Activated CD4-positive, alpha-beta T cell treated with anti-CD3 and anti-CD28 coated beads for 24 hours (primary cell): ENCODE results near the gene STRBP.

Source experiments
- DNase-seq, 2 donors: peaks; one replicate each; pipeline ENCODE4 v3.0.0-alpha.2; 2020; ENCODE audit warnings: low read depth in 2 of 2

Gene STRBP

DNA sequence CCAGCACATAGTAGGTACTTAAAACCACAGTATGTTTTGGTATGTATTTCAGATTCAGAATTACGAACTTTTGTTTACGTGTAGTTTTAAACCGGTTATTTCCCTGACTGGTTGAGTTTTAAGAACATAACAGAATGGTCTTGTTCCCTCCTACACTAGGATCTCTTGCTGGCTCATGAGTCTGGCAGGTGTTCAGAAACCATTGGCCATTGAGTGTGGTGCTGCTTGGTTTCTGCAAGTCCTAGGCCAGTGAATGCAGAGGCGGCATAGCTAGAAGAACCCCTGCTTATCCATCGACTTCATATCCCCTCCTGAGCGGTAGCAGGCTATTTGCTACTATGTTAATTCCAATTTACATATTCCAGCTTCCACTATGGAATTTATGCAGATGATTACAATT, 169.3 kb downstream of the STRBP start:
- no peak for DNase-seq

DNA sequence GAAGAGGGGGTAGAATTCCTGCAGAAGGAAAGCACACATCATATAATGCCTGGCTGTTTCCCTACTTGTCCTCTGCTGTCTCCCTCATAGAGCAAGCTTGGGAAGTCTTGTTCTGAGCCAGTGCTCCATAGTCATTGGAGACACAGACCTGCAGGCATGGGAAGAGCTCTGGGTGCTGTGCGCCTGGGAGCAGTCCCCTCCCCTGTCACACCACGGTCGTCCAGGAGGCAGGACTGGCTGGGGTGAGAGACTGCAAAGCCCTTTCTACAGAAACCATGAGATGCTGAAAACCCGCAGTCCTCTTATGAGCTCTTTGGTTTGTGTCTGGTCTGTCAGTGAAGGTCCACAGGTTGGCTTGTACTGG, 170.3 kb downstream of the STRBP start:
- DNase-seq, result no peak

DNA sequence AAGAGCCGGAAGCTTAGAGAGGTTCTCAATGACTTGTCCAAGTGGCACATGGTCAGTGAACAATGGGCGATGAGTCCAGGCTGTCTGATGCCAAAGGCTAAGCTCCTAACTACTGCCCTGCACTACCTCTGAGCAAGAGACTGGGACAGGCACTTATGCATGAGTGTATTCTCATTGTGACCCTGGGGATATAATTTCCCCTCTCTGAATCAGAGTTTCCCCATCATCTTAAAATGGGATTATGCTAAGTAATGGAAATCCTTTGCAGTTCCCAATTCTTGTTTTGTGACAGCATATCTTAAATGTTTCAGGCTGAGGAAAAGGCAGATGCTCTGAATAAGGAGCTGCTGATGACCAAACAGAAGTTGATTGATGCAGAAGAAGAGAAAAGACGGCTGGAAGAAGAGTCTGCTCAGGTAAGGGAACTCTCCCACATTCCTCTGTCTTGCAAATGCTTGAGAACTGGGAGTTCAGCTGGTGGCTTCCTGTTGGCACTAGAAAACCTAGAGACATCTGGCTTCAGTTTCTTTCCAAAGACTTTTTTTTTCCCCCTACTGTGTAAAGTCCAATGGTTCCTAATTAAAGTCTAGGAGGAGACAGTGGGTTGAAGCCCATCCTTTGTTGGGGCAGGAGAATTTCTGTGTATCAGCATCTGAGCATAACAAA, 170.8 kb downstream of the STRBP start:
- no peak for DNase-seq

DNA sequence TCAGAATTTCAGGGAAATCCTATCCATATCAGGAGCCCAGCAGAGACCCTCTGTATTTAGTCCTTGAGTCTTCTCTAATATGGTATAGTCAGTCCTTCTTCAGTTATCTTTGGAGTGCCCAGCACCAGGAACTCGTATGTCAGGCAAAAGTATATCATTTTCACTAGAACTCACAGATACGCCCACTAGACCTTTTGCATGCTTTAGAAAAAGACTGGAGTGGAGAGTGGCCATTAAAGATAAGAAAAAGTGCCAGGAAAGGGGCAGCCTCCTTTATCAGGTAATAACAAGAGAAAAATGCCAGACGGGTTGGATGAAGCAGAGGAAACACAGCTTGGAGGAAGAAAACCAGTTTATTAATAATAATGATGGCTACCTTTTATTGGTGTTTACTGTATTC, 171.4 kb downstream of the STRBP start:
- DNase-seq, result no peak

DNA sequence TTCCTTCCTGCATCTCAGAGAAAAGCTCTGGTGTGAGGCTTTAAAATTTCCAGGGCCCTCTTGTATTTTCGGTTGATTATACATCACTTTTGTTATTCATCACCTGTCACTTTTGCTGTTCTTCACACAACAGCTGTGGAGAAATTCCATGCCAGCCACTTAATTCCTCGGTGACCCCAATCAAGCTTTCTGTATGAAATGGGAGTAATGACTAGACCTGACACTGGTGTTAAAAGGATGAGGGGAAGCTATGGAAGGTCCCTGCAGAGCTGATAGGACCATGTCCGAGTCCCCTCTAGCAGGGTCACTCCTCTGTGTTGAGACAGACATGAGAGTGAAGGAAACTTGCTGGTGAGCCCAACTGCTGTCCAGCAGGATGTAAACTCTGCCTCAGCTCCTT, 175.2 kb downstream of the STRBP start:
- DNase-seq, result no peak

DNA sequence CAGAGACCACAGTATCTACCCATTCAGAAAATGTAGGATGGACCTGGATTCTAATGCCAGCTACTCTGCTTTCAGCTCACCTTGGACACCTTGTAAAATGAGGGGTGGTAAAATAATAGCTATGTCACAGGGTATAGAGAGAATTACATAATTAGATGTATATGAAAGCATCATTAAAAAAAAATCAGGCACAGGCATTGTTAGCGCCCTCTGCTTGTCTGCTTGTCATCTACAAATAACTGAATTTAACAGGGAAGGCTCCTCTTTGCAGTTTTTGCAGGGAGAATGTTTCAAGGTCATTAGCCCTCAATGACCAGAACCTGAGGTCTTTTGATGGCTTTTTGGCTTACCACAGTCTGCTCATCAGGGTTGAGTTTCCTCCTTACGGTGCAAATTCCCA, 176.9 kb downstream of the STRBP start:
- DNase-seq, result no peak

DNA sequence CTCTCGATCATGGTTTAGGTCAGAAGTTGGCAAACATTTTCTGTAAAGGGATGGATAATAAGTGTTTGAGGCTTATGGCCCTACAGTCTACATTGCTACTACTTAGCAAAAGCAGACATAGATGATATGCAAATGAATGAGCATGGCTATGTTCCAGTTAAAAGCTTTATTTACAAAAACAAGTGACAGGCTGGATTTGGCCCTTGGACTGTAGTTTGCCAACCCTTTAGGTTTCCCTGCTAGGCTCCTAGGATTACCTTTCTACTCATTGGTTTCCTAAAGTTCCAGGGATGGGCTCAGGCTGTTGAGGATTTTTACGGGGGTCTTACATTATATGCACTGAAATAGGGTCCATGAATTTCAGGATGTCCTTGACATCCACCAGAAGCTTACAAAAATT, 177.4 kb downstream of the STRBP start:
- no peak for DNase-seq

DNA sequence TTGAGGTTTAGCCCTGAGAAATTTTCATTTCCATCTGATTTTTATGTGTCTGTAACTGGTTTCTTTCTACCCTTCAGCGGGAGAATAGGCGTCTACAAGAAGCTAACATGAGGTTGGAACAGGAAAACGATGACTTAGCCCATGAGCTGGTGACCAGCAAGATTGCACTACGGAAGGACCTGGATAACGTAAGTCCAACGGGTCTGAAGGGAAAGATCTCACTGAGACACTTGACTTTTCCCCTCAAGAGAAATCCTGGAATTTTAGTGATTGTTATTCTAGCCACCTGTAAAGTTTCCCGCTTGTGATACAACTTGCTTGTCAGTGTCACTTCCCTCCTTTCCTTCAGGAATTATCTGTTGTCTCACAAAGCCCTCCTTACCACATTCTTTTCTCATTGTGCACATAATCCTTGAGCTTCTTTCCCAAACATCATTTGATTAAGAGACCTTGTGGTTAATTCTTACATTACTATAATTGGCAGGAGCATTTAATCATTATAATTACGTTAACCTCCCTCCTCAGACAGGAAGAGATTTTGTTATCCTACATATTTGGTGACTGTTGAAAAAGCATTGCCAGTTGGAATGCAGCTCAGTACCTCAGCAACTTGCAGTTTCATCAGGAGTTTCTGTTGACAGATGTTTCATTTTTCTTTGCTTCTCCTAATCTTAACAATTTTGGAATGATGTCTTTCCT, 178.0 kb downstream of the STRBP start:
- no peak for DNase-seq

DNA sequence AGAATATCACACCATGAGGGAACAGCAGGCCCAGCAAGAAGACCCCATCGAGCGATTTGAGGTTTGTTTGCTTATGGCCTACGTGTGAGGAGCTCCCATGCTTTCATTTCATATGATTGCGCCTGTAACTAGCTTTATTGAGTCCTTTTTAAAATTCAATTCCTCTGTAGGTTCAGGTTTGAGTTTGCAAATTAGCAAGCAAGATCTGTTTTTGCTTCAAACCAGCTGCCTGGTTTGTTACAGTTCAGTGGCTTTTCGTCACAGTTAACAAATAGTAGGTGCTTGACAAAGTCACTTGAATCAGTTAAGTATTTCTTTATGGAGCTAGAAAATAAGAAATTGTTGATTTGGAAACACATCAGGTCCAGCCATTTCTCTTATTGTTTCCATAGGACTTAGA, 178.6 kb downstream of the STRBP start:
- no peak for DNase-seq

DNA sequence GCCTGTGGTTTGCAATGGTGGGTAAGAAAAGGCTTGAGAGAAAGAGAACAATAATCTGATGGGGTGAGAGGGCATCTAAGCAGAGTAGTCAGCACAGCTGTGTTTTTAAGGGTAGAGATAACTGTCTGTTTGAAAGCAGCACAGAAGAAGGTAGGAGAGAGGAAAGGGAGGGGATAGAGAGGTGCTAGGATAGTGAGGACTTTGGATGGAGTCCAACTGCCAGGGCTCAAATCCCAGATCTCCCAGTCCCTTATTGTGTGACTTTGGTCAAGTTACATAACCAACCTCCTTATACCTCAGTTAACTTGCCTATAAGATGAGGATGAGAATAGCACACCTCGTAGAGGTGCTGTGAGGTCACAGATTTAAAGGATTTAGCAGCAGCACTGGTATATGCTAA, 179.3 kb downstream of the STRBP start:
- no peak for DNase-seq

DNA sequence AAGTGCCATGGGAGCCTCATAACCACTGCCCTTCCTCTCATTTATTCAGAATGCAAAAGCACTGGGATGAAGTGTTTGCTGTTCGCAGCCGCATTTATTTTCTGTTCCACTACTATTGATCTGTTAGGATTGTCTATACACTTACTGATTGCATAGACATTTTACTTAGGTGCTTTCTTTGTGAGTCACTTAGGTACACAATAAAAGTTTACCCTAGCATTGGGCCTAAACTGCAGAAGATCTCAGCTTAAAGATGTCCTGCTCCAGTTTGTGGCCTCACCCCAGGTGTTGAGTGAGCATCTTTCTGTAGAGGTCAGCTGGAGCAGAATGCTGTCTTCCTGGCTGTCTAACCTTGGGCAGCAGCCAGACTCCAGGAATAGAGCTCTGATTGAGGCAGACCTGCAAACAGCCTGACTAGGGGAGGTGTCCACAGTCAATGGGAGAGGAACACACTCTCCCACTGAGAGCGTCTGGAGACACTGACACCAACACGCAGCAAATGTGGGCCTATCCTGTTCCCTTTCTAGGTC, 181.0 kb downstream of the STRBP start:
- DNase-seq, result no peak

DNA sequence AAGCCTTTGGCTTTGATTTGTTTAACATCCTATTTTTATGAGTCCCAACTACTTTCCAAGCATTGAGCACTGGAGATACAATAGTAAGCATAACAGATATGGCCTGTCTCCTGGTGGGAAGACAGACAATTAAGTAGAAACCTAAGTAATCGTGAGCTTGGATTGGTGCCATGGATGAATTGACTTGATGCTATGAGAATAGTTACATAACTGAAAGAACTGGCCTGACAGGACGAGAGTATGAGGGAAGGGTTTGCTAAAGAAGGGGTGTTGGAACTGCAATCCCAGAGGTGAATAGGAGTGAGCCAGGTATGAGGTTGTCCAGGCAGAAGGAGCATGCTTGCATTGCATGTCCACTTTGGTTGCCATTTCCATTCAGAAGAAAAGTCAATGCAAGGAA, 182.5 kb downstream of the STRBP start:
- DNase-seq, result no peak

DNA sequence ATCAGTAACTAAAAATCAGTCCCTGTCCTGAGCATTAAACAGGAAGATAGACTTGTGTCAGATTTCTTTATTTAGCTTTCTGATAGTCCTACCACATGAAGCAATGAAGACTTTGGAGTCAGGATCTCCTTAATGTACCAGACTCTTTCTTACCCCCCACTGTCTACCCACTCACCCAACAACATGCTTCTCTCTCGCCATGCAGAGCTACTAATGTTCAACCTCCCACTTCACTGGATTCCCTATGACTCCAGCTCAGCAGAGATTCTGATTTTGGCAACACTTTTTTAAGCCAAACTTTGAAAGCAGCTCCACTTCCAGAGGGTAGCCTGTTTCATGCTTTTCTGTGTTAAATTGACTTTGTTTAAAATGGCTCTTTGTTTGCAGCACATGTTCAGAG, 184.1 kb downstream of the STRBP start:
- DNase-seq, result no peak

DNA sequence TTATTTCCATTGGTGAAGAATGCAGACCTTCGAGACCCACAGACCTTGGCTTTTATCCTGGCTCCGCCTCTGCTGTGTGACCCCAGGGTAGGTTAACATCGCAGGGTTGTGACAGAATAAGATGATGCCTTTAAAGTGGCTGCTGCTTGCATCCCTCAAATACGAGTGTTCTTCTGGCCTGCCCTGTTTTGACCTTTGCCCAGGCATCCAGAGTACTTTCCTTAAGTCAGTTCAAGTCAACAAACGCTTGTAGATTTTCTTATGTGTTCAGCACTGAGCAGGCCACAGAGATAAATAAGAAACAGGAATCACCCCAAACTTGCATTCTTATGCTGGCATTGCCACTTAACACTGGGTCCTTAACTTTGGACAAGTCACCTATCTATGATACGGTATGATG, 184.7 kb downstream of the STRBP start:
- DNase-seq, result no peak

DNA sequence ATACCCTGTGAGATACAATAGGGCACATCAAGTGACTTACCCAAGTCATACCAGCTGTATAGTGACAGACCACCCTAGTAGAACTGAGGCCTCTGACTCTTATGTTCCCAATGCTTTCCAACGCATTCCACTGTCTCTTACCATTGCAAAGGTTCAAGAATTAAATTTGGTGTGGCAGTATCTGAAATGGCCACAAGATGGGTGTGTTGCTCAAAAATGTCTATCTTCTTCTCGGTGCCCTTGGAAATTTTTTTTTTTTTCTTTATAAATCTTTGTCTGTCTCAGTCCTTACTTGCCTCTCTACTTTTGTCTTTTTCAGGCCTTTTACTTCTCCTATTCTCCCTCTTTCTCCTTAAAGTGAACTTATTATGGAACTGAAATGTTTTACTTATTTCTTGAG, 186.6 kb downstream of the STRBP start:
- no peak for DNase-seq

DNA sequence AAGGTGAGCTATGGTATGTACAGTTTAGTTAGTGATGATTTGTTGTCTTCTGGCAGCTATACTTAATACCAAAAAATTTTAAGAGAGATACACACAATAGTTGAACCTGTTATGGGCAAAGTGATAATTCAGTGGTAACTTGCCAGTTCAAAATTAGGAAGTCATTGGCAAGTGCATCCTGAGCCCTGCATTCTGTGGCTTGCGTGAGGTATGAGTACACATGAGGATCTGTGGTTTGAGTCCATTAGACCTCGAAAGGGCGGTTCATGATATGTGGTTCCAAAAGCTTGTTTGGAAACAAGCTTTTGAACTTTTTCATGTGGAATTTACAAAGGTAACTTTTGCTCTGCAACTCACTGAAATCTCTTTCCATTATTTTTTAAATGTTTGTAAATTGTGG, 187.9 kb downstream of the STRBP start:
- DNase-seq, result no peak

DNA sequence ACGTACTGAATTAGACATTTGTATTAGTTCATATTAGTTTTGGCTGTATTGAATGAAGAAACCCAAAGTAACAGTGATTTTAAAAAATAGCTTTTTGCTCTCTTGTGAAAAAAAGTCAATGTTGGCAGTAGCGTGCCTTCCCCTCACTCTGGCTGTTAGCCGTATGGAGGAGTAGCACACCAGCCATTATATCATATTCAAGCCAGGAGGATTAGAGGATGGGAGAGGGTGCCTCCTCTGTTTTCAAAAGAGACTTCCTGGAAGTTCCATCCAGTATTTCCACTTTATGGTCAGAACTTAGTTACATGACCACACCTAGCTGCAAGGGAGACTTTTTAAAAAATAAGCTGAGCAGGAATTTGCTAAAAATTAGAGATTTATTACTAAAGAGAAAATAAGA, 193.8 kb downstream of the STRBP start:
- DNase-seq, result no peak

DNA sequence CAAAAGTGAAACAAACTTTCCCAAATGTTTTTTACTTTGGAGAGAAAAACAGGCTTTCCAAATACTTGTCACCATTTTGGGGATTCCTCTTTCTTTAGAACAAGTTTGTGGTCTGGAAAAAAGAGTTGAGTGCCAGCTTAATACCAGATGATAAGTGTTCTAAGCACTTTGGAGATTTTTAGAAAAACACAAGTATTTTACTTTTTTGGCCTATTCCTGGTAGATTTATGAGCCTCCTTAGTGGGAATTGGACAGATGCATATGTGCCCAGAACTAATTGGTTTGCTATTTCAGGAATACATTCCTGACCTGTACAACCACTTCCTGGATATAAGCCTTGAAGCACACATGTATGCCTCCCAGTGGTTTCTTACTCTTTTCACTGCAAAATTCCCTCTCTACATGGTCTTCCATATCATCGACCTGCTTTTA, 194.4 kb downstream of the STRBP start:
- no peak for DNase-seq

DNA sequence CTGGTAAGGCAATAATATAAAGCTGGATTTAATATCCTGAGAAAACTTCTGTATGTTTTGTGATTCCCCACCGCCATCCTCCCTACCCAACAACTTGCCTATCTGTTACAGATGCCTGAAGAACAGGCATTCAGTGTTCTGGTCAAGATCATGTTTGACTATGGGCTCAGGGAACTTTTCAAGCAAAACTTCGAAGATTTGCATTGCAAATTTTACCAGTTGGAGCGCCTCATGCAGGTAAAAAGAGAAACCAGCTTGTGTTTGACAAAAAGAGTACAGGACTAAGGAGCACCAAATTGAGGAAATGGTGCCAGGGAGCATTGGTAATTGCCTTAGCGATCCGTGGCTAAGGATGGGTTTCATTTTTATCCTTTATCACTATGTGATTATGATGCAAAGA, 194.9 kb downstream of the STRBP start:
- DNase-seq, result no peak

DNA sequence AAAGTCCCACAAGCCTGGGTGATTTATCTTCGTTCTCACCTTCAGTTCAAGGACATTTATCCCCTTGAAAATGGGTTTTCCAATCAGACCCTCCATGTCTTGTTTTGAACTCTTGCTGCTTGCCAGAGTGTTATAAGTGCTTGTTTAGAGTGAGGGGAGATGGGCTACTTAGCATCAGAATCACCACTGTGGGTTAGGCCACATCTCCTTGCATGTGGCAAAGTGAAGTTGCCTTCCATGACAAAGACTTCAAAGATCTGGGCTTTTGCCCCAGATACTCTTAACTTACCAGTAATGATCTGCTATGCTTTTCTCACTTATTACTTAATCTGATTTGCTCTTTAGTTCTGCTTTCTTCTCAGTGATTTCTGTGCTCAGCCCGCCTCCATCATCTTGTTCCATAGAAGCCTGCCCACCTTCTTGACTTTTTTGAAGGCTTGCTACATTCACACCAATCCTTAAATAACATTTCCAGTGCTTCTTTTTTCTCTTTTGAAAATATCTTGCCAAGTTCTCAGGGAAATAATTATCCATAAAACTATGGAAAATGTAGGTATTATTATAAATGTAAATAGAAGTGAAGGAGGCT, 195.9 kb downstream of the STRBP start:
- no peak for DNase-seq
